Measurements from ENCODE around the gene TOMM70. TPM values are rescaled to one million over a fixed set of nuclear protein-coding genes. Genes with fewer than 3 reads are reported as not detected.
"Not testable (repeated sequence)": the region's sequence is repeated elsewhere in the genome, so short reads cannot be mapped to it uniquely, and the experiment has no call there.

TOMM70 gene
- total RNA-seq (2014; rRNA removed; shearing (Covaris generic); ENCODE audit: low replicate concordance) = 43.1 and 45.1 TPM in 2 replicates

DNA sequence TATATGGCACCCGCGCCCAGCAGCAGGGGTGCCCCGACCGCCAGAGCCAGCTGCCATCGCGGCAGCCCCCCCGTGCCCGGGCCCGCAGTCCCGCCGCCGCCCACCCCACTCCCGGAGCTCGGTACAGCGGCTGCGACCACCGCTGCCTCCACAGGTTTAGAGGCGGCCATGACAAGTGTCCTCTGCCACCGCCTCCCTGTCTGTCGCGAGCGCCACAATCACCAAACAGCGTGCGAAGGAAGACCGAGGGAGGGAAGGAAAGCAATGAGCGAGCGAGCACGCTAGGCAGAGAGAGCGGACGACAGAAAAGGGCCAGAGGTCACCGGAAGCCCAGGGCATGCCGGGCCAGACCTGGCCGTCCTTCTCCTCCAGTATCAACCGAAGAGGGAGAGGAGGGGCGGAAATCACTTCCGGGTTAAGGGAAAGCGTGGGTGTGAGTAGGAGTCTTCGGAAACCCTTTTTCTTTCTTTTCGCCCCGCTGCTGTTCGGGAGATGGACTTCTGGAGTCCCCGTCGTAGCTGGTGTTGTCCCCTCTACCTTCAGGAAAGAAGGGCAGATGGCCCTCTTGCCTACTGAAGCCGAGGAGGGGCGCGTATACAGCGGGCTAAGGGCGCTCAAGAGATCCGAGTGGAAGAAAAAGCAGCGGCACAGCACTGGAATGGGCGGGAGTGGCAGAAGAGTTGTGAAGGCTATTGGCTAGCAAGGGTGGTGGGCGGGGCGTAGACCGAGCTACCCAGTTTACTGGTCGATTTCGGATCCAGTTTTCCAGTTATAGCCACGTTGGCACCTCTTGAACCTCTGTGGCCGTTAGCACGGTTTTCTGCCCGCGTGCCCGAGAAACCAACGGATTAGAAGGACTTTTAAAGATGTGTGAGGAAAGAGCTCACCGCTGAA lies at the start of gene TOMM70, which contains the start of gene LNP1:
Gene TOMM70 (minus strand): TSS at position 310 of the 894 bp plus-strand sequence. CDS start 140 bp downstream, at position 170.
Gene LNP1 (plus strand): TSS at position 760 of the 894 bp plus-strand sequence. CDS start 28,191 bp downstream, outside the sequence.
- Histone ChIP-seq H3K4me3 (ENCODE audit: low read length) (peak within 1 kb of the TSS; percentile 96), H2AFZ (ENCODE audit: low read length) (peak within 1 kb of the TSS; percentile 83; the same call in 1 of the 2 replicates), H3K36me3 (ENCODE audit: insufficient read depth, low read length) (peaks cover 4% of the 10 kb centered on the region), H3K9me3 (ENCODE audit: low read length) (no peaks in the 10 kb centered on the region), H3K27me3 (ENCODE audit: low read length) (no peaks in the 10 kb centered on the region), H3K4me1 (ENCODE audit: low read length) (peaks cover 42% of the 10 kb centered on the region), H4K20me1 (ENCODE audit: insufficient read depth, low read depth, low read length) (peaks cover 10% of the 10 kb centered on the region), H3K9ac (ENCODE audit: low read length) (peak within 1 kb of the TSS; percentile 92), H3K79me2 (ENCODE audit: low read length) (peaks cover 87% of the 10 kb centered on the region), H3K27ac (ENCODE audit: low read length) (peak within 1 kb of the TSS; percentile 72), H3K9me2 (replicated peaks; ENCODE audit: insufficient read depth, low read length) (no peaks in the 10 kb centered on the region), H3K4me2 (ENCODE audit: low read depth, low read length, poor library complexity, severe bottlenecking) (peak within 1 kb of the TSS; percentile 94)
- DNase-seq = peak; percentile 99

DNA sequence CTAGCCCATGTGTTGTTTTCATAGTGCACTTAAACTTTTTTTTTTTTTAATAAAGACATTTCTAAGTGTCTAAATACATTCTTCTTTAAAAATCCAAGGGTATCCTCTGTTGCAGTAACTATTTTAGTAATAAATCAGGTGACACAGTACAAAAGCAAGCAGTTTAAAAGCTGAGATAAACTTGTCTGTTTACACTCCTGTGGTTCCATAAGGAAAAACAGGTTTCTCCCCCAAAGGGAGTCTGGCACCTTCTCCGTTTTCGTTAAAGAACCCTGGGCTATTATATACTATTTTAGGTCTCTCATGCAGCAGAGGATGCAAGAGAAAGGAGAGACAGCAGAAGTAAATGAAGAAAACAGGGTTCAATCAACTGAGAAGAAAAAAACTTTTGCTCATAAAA lies 48.3 kb upstream of the TOMM70 start:
- H2AFZ ChIP-seq (ENCODE audit: low read length) = no peak overlapping the region
- no peaks in the 10 kb centered on the region for H3K4me1 ChIP-seq (ENCODE audit: low read length)
- no peak overlapping the region for H3K27ac ChIP-seq (ENCODE audit: low read length)
- no peaks in the 10 kb centered on the region for H3K9me2 ChIP-seq (replicated peaks; ENCODE audit: insufficient read depth, low read length)
- no peaks in the 10 kb centered on the region for H3K36me3 ChIP-seq (ENCODE audit: insufficient read depth, low read length)
- H3K79me2 ChIP-seq (ENCODE audit: low read length) = no peaks in the 10 kb centered on the region
- H3K4me2 ChIP-seq (ENCODE audit: low read depth, low read length, poor library complexity, severe bottlenecking) = no peak overlapping the region
- no peaks in the 10 kb centered on the region for H3K27me3 ChIP-seq (ENCODE audit: low read length)
- H3K4me3 ChIP-seq (ENCODE audit: low read length) = no peak overlapping the region
- no peaks in the 10 kb centered on the region for H3K9me3 ChIP-seq (ENCODE audit: low read length)
- no peak for DNase-seq
- H3K9ac ChIP-seq (ENCODE audit: low read length) = no peak overlapping the region
- no peaks in the 10 kb centered on the region for H4K20me1 ChIP-seq (ENCODE audit: insufficient read depth, low read depth, low read length)

DNA sequence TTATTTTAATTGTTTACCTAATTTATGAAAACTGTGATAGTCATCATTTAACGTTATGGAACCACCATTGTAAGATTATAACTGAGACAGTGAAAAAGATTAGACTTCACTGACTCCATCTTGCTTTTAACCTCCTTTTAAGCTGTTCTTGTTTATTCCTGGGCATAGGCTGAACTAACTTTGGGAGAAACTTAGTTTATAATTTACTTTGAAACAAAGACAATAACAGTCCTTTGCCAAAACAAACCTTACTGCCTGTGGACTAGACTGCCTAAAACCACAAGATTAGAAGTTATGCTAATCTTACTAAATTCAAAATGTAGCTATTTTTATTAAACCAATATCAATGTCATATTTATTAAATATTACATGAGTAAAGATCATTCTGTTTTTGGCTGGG lies 47.2 kb upstream of the TOMM70 start:
- Histone ChIP-seq H3K36me3 (ENCODE audit: insufficient read depth, low read length) (no peaks in the 10 kb centered on the region), H3K79me2 (ENCODE audit: low read length) (no peaks in the 10 kb centered on the region), H4K20me1 (ENCODE audit: insufficient read depth, low read depth, low read length) (no peaks in the 10 kb centered on the region), H3K9me2 (replicated peaks; ENCODE audit: insufficient read depth, low read length) (no peaks in the 10 kb centered on the region), H3K27ac (ENCODE audit: low read length) (no peak overlapping the region), H3K27me3 (ENCODE audit: low read length) (no peaks in the 10 kb centered on the region), H3K9me3 (ENCODE audit: low read length) (no peaks in the 10 kb centered on the region), H3K4me3 (ENCODE audit: low read length) (no peak overlapping the region), H3K9ac (ENCODE audit: low read length) (no peak overlapping the region), H2AFZ (ENCODE audit: low read length) (no peak overlapping the region), H3K4me2 (ENCODE audit: low read depth, low read length, poor library complexity, severe bottlenecking) (no peak overlapping the region), H3K4me1 (ENCODE audit: low read length) (no peaks in the 10 kb centered on the region)
- no peak for DNase-seq

DNA sequence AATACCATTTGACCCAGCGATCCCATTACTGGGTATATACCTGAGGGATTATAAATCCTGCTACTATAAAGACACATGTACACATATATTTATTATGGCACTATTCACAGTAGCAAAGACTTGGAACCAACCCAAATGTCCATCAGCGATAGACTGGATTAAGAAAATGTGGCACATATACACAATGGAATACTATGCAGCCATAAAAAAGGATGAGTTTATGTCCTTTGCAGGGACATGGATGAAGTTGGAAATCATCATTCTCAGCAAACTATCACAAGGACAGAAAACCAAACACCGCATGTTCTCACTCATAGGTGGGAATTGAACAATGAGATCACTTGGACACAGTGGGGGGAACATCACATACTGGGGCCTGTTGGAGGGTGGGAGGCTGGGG lies 46.2 kb upstream of the TOMM70 start:
- not testable (repeated sequence) for H3K27ac ChIP-seq (ENCODE audit: low read length); H3K4me2 ChIP-seq (ENCODE audit: low read depth, low read length, poor library complexity, severe bottlenecking); H3K4me1 ChIP-seq (ENCODE audit: low read length); H3K79me2 ChIP-seq (ENCODE audit: low read length); H3K9ac ChIP-seq (ENCODE audit: low read length); H3K27me3 ChIP-seq (ENCODE audit: low read length); H2AFZ ChIP-seq (ENCODE audit: low read length); H4K20me1 ChIP-seq (ENCODE audit: insufficient read depth, low read depth, low read length); DNase-seq; H3K9me2 ChIP-seq (replicated peaks; ENCODE audit: insufficient read depth, low read length); H3K36me3 ChIP-seq (ENCODE audit: insufficient read depth, low read length); H3K4me3 ChIP-seq (ENCODE audit: low read length); H3K9me3 ChIP-seq (ENCODE audit: low read length)

DNA sequence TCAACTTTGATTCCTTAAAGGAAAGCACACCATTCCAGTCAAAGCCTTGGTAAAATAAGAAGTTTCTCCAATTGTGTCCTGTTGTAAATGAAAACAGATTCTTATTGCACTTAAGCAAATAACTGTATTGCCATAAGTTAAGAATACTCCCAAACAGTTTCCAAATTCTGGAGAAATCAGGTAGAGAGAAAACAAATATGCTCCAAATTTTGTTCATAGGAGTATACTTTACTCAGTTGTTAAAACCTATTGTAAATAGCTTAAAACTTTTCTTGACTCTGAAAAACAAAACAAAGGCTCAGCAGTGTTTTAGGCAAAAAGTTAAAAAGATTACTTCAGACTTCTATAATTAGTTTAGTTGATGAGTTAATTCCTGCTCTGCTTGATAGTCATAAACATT lies 42.8 kb upstream of the TOMM70 start:
- Histone ChIP-seq H3K9me3 (ENCODE audit: low read length) (no peaks in the 10 kb centered on the region), H3K4me1 (ENCODE audit: low read length) (no peaks in the 10 kb centered on the region), H3K79me2 (ENCODE audit: low read length) (no peaks in the 10 kb centered on the region), H2AFZ (ENCODE audit: low read length) (no peak overlapping the region), H3K27me3 (ENCODE audit: low read length) (no peaks in the 10 kb centered on the region), H3K36me3 (ENCODE audit: insufficient read depth, low read length) (no peaks in the 10 kb centered on the region), H3K27ac (ENCODE audit: low read length) (no peak overlapping the region), H3K9me2 (replicated peaks; ENCODE audit: insufficient read depth, low read length) (no peaks in the 10 kb centered on the region), H4K20me1 (ENCODE audit: insufficient read depth, low read depth, low read length) (no peaks in the 10 kb centered on the region), H3K4me2 (ENCODE audit: low read depth, low read length, poor library complexity, severe bottlenecking) (no peak overlapping the region), H3K9ac (ENCODE audit: low read length) (no peak overlapping the region), H3K4me3 (ENCODE audit: low read length) (no peak overlapping the region)
- DNase-seq = no peak

DNA sequence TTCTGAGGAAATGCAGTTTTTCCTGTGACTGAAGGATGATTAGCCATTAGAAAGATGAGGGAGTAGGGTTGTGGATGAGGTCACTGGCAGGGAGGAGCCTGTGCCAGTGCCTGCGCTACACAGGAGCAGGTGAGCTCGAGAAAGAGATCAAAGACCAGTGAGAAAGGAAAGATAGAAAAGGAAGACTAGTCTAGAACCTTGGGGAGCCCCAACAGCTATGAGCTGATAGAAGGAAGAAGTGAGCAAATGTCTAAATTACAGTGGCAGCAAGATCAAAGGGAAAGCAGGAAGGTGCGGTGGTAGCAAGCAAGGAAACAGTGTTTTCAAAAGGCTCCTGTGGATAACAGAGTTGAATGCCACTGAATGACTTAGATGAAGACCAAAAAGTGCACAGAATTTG lies 40.0 kb upstream of the TOMM70 start:
- H3K4me2 ChIP-seq (ENCODE audit: low read depth, low read length, poor library complexity, severe bottlenecking) = no peak overlapping the region
- H3K27ac ChIP-seq (ENCODE audit: low read length) = no peak overlapping the region
- no peaks in the 10 kb centered on the region for H4K20me1 ChIP-seq (ENCODE audit: insufficient read depth, low read depth, low read length)
- H3K9me3 ChIP-seq (ENCODE audit: low read length) = no peaks in the 10 kb centered on the region
- H3K9ac ChIP-seq (ENCODE audit: low read length) = no peak overlapping the region
- H3K27me3 ChIP-seq (ENCODE audit: low read length) = no peaks in the 10 kb centered on the region
- no peaks in the 10 kb centered on the region for H3K36me3 ChIP-seq (ENCODE audit: insufficient read depth, low read length)
- H3K4me3 ChIP-seq (ENCODE audit: low read length) = no peak overlapping the region
- no peaks in the 10 kb centered on the region for H3K79me2 ChIP-seq (ENCODE audit: low read length)
- no peaks in the 10 kb centered on the region for H3K4me1 ChIP-seq (ENCODE audit: low read length)
- DNase-seq = no peak
- H3K9me2 ChIP-seq (replicated peaks; ENCODE audit: insufficient read depth, low read length) = no peaks in the 10 kb centered on the region
- H2AFZ ChIP-seq (ENCODE audit: low read length) = no peak overlapping the region

DNA sequence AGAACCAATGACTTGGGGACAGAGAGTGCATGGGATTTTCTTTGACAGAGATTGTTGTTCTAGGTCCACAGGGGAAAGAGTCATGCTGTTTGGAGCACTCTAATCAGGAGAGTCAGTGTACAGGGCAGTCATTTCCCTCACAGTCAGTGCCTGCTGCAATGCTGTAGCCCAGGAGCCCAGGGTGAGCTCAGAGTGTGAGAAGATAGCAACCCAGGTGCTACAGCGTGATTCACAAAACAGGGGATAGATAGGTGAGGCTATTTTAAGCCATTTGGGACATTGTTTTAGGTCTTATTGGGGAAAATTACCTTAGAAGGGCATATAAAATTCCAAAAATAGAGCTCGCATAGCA lies 37.7 kb upstream of the TOMM70 start:
- Histone ChIP-seq H3K79me2 (ENCODE audit: low read length) (no peaks in the 10 kb centered on the region), H3K9ac (ENCODE audit: low read length) (no peak overlapping the region), H3K27ac (ENCODE audit: low read length) (no peak overlapping the region), H3K4me1 (ENCODE audit: low read length) (no peaks in the 10 kb centered on the region), H3K4me2 (ENCODE audit: low read depth, low read length, poor library complexity, severe bottlenecking) (no peak overlapping the region), H3K9me3 (ENCODE audit: low read length) (no peaks in the 10 kb centered on the region), H3K27me3 (ENCODE audit: low read length) (no peaks in the 10 kb centered on the region), H4K20me1 (ENCODE audit: insufficient read depth, low read depth, low read length) (no peaks in the 10 kb centered on the region), H3K4me3 (ENCODE audit: low read length) (no peak overlapping the region), H3K36me3 (ENCODE audit: insufficient read depth, low read length) (no peaks in the 10 kb centered on the region), H2AFZ (ENCODE audit: low read length) (no peak overlapping the region), H3K9me2 (replicated peaks; ENCODE audit: insufficient read depth, low read length) (no peaks in the 10 kb centered on the region)
- DNase-seq = no peak

DNA sequence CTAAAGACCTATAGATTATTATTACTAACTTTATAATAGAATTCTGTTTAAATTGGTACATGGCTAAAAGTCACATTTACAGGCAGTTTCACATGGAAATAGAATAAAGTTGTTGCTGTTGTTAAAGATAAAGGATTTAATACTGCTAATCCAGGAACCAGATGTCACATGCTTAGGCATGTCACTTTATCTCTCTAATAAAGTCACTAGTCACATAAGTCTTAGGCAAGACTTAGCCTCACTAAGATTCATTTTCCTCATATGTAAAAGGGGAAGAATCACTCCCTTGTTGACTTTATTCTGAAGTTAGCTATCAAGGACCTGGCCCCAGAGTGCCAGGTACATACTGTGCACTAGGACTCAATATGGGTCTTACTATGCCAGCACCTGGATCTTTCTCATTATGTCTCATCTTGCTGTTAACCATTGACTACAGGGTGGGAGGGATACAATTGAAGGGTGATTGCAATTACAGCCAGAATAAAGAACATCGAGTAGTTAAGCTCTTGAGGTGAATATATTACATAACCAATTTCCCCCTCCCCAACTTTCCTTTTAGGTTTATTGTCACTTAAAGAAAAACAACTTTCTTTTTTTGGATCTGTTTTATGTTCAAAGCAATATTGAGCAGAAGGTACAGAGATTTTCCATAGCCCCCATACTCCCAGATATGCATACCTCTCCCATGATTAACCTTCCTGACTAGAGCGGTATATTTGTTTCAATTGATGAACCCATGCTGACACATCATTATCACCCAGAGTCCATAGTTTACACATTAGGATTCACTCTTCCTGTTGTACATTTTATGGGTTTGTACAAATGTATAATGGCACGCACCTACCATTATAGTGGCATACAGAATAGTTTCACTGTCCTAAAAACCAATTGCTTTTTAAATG lies 37.1 kb upstream of the TOMM70 start:
- no peak overlapping the region for H3K4me3 ChIP-seq (ENCODE audit: low read length)
- no peaks in the 10 kb centered on the region for H4K20me1 ChIP-seq (ENCODE audit: insufficient read depth, low read depth, low read length)
- no peaks in the 10 kb centered on the region for H3K9me2 ChIP-seq (replicated peaks; ENCODE audit: insufficient read depth, low read length)
- no peaks in the 10 kb centered on the region for H3K27me3 ChIP-seq (ENCODE audit: low read length)
- no peak overlapping the region for H2AFZ ChIP-seq (ENCODE audit: low read length)
- H3K4me2 ChIP-seq (ENCODE audit: low read depth, low read length, poor library complexity, severe bottlenecking) = no peak overlapping the region
- no peaks in the 10 kb centered on the region for H3K36me3 ChIP-seq (ENCODE audit: insufficient read depth, low read length)
- no peaks in the 10 kb centered on the region for H3K4me1 ChIP-seq (ENCODE audit: low read length)
- DNase-seq = no peak
- H3K27ac ChIP-seq (ENCODE audit: low read length) = no peak overlapping the region
- no peaks in the 10 kb centered on the region for H3K79me2 ChIP-seq (ENCODE audit: low read length)
- H3K9me3 ChIP-seq (ENCODE audit: low read length) = no peaks in the 10 kb centered on the region
- H3K9ac ChIP-seq (ENCODE audit: low read length) = no peak overlapping the region

All from Karpas-422 (cell line).